Measurements from ENCODE around the gene SGSM2.

Gene SGSM2

GRCh38 chr17:2398655-2399571 is 61.6 kb downstream of the SGSM2 start:
- DNase-seq (ENCODE audit: low read depth) = peak; percentile 51

DNA sequence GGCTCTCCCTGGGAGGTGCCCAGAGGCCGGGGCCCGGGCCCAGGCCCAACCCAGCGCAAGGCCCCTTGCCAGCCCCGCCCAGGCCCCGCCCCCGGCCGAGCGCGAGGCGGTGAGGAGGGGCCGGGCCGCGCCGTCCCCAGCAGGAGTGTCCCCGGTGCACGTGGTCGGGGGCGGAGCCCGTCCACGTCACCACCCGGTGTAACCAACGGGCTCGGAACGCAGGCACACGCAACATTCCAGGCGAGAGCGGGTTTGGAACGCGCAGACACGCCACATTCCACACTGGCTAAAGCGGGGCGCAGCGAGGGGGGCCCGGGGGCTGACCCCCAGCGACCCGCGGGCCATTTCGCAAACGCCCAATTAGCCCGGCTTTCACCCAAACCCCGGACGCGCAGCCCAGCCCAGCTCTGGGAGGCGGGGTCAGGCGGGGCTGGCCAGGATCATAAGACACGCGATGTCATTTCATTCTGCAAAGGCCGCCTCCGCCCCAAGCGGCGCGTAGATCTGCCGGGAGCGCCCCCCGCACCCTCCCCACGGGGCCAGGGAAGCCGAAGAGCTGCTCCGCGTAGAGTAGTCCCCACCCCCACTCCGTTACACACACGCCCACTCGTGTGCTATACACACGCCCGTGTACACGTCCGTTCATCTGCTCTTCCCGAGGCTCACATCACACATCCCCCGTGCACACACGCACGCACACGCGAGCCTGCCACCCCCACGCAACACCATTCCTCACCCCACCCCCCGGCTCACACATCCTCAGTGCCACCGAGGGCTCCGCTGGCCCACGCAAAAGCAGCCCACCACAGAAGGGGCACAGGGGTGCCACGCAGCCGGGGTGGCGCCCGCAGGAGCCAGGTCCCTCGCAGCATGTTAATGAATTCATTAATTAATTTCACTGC is 62.5 kb downstream of the SGSM2 start:
- DNase-seq (ENCODE audit: low read depth) = peak; percentile 89

- peak; percentile 36 for DNase-seq (ENCODE audit: low read depth)
Observed at GRCh38 chr17:2400474-2400866, 63.2 kb downstream of the SGSM2 start.

- peak; percentile 92 for DNase-seq (ENCODE audit: low read depth)
Observed at GRCh38 chr17:2400877-2401425, 63.6 kb downstream of the SGSM2 start, which contains the start of gene MNT. MNT (minus strand) TSS chr17:2401060; CDS start chr17:2400712, 348 bp downstream.

DNA sequence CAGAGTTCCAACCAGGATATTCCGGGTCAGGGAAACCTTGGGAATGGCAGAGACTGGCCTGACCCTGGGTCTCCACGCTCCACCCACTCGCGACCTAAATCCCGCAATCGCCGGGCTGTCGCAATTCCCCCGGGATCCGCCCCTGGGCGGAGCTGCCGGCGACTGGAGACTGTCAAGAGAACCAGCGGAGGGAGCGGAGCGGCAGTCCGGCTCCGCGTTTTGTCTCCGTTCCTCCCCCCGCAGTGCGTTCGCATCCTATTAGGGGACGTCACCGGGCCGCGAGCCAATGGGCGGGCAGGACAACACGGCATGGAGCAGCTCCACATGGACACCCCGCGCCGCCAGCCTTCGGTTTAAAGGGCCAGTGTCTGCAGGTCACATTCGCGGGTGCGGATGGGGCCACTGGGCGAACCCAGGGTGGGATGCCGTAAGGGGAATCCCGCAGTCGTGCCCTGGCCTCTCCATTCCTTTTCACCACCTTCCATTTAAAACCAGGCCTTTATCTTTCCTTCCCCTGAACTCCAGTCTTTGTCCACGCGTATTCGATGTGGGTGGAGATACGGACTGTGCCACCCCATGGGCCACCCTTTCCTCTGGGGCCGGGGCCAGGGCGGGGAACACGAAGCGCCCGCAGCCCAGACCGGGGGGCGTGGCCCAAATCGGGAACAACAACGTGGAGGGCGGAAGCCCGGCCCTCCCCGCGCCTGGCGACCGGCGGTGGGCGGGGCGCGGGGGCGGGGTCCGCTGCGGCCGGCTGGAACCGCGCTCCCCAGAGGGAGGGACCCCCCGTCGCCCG is 64.3 kb downstream of the SGSM2 start:
- DNase-seq (ENCODE audit: low read depth) = peak; percentile 99

GRCh38 chr17:2402544-2402943 is 65.2 kb downstream of the SGSM2 start:
- DNase-seq (ENCODE audit: low read depth) = no peak

- DNase-seq (ENCODE audit: low read depth) = no peak
Observed at GRCh38 chr17:2403044-2403443, 65.7 kb downstream of the SGSM2 start.

DNA sequence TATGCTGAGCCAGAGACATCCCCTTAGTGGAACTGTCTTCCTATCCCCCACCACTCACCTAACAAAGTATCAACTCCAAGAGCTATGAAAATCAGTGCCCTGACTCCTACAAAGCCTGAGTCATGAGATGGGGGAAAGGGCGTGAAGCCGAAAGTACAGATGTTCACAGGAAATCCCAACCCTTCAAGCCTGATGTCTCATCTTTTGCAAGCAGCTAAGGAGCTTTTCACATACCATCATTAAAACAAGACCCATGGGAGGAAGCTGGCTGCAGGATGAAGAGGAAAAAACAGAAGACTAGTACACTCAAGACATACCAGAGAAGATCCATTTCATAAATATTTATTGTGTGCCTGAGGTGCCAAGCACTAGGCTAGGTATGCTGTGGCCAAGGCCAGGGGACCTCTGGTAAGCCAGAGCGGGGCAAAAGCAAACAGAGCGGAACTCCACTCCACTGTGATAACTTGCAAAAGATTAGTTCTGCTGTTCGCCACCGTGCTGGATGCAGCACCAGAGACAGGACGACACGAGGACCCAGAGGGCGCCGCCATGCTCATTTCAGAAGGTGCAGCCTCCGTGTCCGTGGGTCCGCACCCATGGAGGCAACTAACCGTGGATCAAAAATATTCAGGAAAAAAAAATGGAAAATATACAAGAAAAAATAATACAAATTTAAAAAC is 68.1 kb downstream of the SGSM2 start:
- no peak for DNase-seq (ENCODE audit: low read depth)

GRCh38 chr17:2406271-2406902 is 69.1 kb downstream of the SGSM2 start:
- no peak for DNase-seq (ENCODE audit: low read depth)

DNA sequence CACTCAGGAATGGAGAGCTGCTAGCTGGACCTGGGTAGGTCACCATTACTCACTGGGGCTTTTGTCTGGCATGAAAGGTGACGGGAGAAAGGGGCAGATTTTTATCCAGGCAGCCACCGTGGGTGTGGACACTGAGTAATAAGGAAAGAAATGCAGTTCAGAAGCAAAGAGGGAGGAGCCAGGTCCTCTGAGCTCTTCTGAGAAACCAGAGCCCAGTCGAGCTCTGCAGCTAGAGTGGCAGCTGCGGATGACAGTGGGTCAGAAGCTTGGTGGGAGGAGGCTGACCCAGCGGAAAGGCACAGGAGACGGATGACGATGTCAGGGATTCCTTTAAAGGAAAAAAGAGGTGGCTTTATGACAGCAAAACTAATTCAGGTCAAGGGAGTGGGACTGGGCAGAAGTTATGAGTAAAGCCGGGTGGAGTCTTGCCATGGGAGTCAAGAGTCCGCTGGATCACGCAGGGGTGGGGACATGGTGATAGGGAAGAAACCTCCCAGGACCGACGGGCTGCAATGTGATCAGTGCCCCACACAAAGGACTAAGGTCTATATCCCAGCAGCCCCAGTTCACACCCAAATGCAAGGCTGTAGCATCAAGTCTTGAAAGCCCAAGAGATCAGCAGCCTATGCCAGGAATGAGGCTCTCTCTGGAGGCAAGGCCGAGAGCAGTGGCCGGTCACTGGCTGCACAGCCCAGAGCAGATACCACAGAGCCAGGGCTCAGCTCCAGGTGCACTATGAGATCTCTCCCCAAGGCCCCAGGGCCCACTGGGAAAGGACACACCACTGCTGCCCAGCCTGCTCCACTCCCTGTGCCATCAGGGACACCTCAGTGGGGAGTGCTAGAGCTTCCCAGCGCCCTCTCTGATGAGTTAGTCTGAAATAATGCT is 69.8 kb downstream of the SGSM2 start:
- DNase-seq (ENCODE audit: low read depth) = no peak

DNA sequence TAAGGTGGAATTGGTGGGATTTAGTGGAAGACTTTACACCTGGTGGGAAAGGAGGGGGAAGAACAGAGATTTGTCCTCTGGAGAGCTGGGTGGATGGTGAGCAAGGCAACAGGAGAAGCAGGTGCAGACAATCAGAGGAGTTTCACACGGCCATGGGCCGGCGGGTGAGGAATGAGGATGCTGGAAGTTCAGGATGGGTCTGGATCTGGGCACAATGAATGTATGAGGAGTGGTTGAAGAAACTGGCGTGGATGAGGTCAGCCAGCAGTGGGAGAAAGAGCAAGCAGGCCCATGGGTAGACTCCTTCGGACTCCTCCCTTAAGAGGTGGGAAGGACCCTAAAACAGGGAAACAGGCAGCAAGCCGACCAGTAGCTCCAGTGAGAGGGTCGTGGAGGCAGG is 73.7 kb downstream of the SGSM2 start:
- no peak for DNase-seq (ENCODE audit: low read depth)

DNA sequence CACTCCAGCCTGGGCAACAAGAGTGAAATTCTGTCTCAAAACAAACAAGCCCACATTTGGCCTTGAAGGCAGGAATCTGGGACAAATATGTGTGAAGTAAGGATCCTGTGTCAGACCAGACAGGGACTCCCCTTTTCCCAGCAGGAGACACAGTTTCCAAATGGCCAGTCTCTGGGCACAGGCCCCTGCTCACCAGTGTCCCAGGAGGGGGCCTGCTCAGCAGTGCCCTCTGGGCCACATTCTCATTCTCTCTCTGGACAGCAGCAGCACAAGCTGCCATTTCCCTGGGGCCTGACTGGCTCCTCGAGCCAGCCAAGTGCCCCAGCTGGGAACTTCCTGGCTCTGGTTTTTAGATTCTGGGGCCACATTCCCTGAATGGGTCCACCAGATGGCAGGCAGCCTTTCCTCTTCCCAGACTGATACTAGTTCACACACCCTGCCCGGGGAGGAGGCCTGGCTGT is 75.3 kb downstream of the SGSM2 start:
- DNase-seq (ENCODE audit: low read depth) = no peak

DNA sequence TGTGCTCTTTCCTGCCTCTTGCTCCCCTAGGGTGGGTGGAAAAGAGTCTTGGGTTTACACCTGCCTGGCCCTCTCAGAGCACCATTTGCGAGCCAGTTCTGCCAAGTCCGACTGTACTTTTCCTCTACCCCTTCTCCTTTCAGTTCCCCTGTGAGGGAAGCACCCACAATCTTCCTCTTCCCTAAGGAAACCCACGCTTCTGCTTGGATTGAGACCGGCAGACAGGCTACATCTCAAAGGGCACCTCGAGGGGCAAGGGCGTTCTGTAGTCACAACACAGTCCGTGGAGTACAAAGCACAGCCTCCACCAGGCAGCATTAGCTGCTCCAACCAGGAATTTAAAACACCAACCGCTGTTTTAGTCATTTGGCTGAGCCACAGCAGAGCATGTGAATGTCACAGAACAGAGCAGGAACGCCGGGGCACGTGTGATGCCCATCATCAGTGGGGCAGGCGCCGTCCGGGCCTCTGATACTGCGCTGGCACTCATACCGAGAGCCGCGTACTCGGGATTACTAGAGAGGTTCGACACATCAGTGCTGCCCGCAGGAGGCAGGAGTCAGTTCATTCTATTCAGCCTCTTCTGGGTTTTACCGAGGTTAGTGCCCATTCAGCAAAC is 77.3 kb downstream of the SGSM2 start:
- no peak for DNase-seq (ENCODE audit: low read depth)

DNA sequence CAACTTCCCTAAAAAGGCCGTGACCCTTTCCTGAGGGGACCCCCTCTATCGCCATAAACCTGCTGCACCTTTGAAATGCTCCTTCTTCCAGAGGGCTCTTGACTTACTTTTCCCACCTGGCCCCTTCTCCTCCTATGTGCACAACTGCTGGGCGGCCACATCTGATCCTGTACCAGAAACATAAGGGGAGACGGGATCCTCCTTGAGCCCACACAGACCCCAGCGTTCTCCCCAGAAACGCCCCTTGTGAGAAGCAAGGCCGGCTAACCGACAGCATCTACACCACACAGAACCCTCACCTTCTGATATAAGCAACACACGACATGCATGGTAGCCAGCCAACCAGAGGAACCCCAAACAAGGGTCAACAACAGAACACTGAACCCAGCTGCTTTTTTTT is 77.8 kb downstream of the SGSM2 start:
- DNase-seq (ENCODE audit: low read depth) = no peak

- DNase-seq (ENCODE audit: low read depth) = peak; percentile 72
Observed at GRCh38 chr17:2416010-2416734, 78.9 kb downstream of the SGSM2 start.

GRCh38 chr17:2418572-2418971 is 81.3 kb downstream of the SGSM2 start:
- DNase-seq (ENCODE audit: low read depth) = no peak

GRCh38 chr17:2419486-2419885 is 82.2 kb downstream of the SGSM2 start:
- DNase-seq (ENCODE audit: low read depth) = no peak

DNA sequence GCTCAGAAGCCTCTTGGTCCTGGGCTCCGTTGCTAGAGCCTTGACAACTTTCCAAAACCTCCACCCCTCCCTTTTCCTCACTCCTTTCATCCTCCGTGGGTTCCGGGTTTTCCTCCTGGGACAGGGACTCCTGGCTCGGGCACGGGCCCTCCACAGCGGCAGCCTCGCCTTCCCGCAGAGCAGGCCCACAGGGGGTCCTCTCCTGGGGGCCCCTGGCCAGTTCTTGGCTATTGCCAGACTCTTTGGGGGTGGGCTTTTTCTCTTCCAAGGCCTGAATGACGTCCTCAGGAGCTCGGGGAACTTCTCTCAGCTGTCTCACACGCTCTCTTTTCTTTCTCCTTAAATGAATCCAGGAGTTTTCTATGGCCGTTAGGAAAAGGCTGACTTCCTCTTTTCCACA is 82.9 kb downstream of the SGSM2 start:
- DNase-seq (ENCODE audit: low read depth) = no peak
